Measurements from ENCODE around the gene DMRT1. TPM values are rescaled to one million over a fixed set of nuclear protein-coding genes. Genes with fewer than 3 reads are reported as not detected.

The DMRT1 gene
- total RNA-seq, 1 donor from 2014 or later: not detected

DNA sequence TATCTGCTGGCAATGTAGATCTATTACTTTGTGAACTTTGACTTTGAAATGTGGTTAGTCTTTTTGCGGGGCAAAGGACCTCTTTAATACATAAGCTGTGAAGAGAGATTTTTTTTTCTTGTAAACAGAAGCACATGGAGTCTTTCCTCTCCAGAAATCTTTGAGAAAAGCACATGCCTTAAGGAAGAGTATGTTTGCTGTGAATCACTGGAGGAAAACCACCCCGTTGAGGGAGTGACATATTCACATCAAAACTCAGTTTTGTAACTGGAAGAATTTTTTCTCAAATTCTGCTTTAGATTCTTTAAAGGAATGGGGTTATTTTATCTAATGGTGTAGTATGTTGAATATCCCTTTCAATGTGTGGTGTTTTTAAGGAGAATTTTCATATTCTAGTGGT lies 138.5 kb downstream of the DMRT1 start:
- no peak overlapping the region for H3K4me3 Mint-ChIP-seq (ENCODE audit: unreplicated experiment)
- TF ChIP-seq, protein P1, sequence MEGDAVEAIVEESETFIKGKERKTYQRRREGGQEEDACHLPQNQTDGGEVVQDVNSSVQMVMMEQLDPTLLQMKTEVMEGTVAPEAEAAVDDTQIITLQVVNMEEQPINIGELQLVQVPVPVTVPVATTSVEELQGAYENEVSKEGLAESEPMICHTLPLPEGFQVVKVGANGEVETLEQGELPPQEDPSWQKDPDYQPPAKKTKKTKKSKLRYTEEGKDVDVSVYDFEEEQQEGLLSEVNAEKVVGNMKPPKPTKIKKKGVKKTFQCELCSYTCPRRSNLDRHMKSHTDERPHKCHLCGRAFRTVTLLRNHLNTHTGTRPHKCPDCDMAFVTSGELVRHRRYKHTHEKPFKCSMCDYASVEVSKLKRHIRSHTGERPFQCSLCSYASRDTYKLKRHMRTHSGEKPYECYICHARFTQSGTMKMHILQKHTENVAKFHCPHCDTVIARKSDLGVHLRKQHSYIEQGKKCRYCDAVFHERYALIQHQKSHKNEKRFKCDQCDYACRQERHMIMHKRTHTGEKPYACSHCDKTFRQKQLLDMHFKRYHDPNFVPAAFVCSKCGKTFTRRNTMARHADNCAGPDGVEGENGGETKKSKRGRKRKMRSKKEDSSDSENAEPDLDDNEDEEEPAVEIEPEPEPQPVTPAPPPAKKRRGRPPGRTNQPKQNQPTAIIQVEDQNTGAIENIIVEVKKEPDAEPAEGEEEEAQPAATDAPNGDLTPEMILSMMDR (IDR thresholded peaks at IDR 0.05): no peak
- H3K36me3 Mint-ChIP-seq (ENCODE audit: unreplicated experiment): no peaks in the 10 kb centered on the region
- no peak for DNase-seq (ENCODE audit: extremely low spot score, unreplicated experiment)
- peaks cover 77% of the 10 kb centered on the region for H3K27me3 Mint-ChIP-seq (ENCODE audit: unreplicated experiment)
- peaks cover 5% of the 10 kb centered on the region for H3K4me1 Mint-ChIP-seq (ENCODE audit: unreplicated experiment)
- H3K27ac Mint-ChIP-seq (ENCODE audit: unreplicated experiment): no peak overlapping the region
- no peaks in the 10 kb centered on the region for H3K9me3 Mint-ChIP-seq (ENCODE audit: unreplicated experiment)

DNA sequence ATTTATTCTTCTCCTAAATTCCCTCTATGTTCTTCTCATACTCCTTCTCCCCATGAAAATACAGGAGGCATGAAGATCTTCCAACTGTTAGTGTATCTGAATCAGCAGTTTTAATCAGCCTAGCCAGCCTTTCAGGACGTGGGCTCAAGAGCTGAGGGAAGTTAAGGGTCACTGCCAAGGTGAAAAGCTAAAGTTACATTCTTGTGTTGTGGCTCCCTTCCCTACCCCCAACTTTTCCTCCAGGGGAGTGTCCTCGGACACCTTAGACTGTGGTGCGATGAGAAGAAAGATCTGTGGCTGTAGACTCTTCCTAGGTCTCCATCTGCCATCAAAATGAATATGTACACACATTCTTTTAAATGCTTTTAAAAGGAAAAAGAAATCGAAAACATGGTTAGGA lies 139.1 kb downstream of the DMRT1 start:
- Mint-ChIP-seq H3K36me3 (ENCODE audit: unreplicated experiment) (no peaks in the 10 kb centered on the region), H3K27me3 (ENCODE audit: unreplicated experiment) (peaks cover 71% of the 10 kb centered on the region), H3K4me3 (ENCODE audit: unreplicated experiment) (no peak overlapping the region), H3K27ac (ENCODE audit: unreplicated experiment) (no peak overlapping the region), H3K9me3 (ENCODE audit: unreplicated experiment) (no peaks in the 10 kb centered on the region), H3K4me1 (ENCODE audit: unreplicated experiment) (peaks cover 5% of the 10 kb centered on the region)
- DNase-seq (ENCODE audit: extremely low spot score, unreplicated experiment): no peak
- TF ChIP-seq, protein P1 (IDR thresholded peaks at IDR 0.05): no peak

- TF ChIP-seq, protein P1 (IDR thresholded peaks at IDR 0.05): no peak
- Mint-ChIP-seq H3K4me1 (ENCODE audit: unreplicated experiment) (no peaks in the 10 kb centered on the region), H3K4me3 (ENCODE audit: unreplicated experiment) (no peak overlapping the region), H3K27ac (ENCODE audit: unreplicated experiment) (no peak overlapping the region), H3K9me3 (ENCODE audit: unreplicated experiment) (no peaks in the 10 kb centered on the region), H3K36me3 (ENCODE audit: unreplicated experiment) (no peaks in the 10 kb centered on the region), H3K27me3 (ENCODE audit: unreplicated experiment) (peaks cover 67% of the 10 kb centered on the region)
- DNase-seq (ENCODE audit: extremely low spot score, unreplicated experiment): no peak
Measured at GRCh38 chr9:981491-981898, 140.0 kb downstream of the DMRT1 start.

GRCh38 chr9:982394-983230 lies 141.1 kb downstream of the DMRT1 start:
- no peaks in the 10 kb centered on the region for H3K9me3 Mint-ChIP-seq (ENCODE audit: unreplicated experiment)
- H3K4me3 Mint-ChIP-seq (ENCODE audit: unreplicated experiment): no peak overlapping the region
- H3K36me3 Mint-ChIP-seq (ENCODE audit: unreplicated experiment): no peaks in the 10 kb centered on the region
- H3K27me3 Mint-ChIP-seq (ENCODE audit: unreplicated experiment): peaks cover 63% of the 10 kb centered on the region
- TF ChIP-seq, protein P1 (IDR thresholded peaks at IDR 0.05): no peak
- no peak overlapping the region for H3K27ac Mint-ChIP-seq (ENCODE audit: unreplicated experiment)
- no peak for DNase-seq (ENCODE audit: extremely low spot score, unreplicated experiment)
- H3K4me1 Mint-ChIP-seq (ENCODE audit: unreplicated experiment): no peaks in the 10 kb centered on the region

DNA sequence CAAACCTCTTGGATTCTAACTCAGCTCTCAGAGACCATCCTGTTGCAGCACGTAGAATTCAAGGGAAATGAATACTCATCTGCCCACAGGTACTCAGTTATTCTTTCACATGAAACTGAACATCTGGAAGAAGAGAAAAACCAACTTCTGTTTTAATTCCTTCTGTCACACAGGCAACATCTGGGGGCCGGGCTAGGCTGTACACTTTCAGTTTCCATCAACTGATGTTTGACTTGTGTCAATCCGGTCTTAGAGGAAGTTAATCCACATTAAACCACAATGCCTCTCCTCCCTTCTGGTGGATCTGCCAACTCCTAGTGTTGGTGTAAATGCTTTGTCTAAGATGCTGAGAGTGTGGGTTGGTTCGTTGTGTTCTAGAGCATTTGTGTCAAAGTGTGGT lies 152.5 kb downstream of the DMRT1 start:
- no peak overlapping the region for H3K4me3 Mint-ChIP-seq (ENCODE audit: unreplicated experiment)
- no peaks in the 10 kb centered on the region for H3K36me3 Mint-ChIP-seq (ENCODE audit: unreplicated experiment)
- TF ChIP-seq, protein P1 (IDR thresholded peaks at IDR 0.05): no peak
- H3K9me3 Mint-ChIP-seq (ENCODE audit: unreplicated experiment): no peaks in the 10 kb centered on the region
- H3K4me1 Mint-ChIP-seq (ENCODE audit: unreplicated experiment): no peaks in the 10 kb centered on the region
- H3K27me3 Mint-ChIP-seq (ENCODE audit: unreplicated experiment): no peaks in the 10 kb centered on the region
- peak; percentile 7 for DNase-seq (ENCODE audit: extremely low spot score, unreplicated experiment)
- H3K27ac Mint-ChIP-seq (ENCODE audit: unreplicated experiment): no peak overlapping the region

Data from osteocyte (in vitro differentiated cells).